Effector memory CD8-positive, alpha-beta T cell (primary cell): ENCODE measurements around the gene FAM13B.
"Not testable (repeated sequence)": the region's sequence is repeated elsewhere in the genome, so short reads cannot be mapped to it uniquely, and the experiment has no call there.

Source experiments
- ATAC-seq: fragments of 150-1000 bp; cut with Tn5 transposase; replicated peaks from 2 replicates; pipeline ENCODE4 v1.10.0; 2021; ENCODE audit warnings: mild to moderate bottlenecking, moderate library complexity
- DNase-seq, 3 experiments: peaks; one replicate each; pipeline ENCODE4 v3.0.0; 2021
- H3K27ac Mint-ChIP-seq, 2 donors: one replicate each; pipeline ENCODE4 v1.8.0; 2022; ENCODE audit warnings: mild to moderate bottlenecking in 2 of 2, mixed read lengths in 2 of 2, moderate library complexity in 2 of 2
- H3K27me3 Mint-ChIP-seq, 2 donors: one replicate each; pipeline ENCODE4 v1.8.0; 2022; ENCODE audit warnings: mixed read lengths in 2 of 2
- H3K36me3 Mint-ChIP-seq: one replicate; pipeline ENCODE4 v1.8.0; 2022; ENCODE audit warnings: mild to moderate bottlenecking, moderate library complexity, mixed read lengths; ENCODE audit not compliant: insufficient read depth
- H3K4me1 Mint-ChIP-seq, 2 donors: one replicate each; pipeline ENCODE4 v1.8.0; 2022; ENCODE audit warnings: low read depth in 2 of 2, mixed read lengths in 2 of 2
- H3K4me3 Mint-ChIP-seq, 2 donors: one replicate each; pipeline ENCODE4 v1.8.0; 2022; ENCODE audit warnings: mild to moderate bottlenecking in 2 of 2, mixed read lengths in 2 of 2, moderate library complexity in 2 of 2
- H3K9me3 Mint-ChIP-seq, 2 donors: one replicate each; pipeline ENCODE4 v1.8.0; 2022; ENCODE audit warnings: mixed read lengths in 2 of 2

Gene FAM13B

GRCh38 chr5:138052718-138053117 is 19.8 kb upstream of the FAM13B start:
- peaks cover 7 to 12% of the 10 kb centered on the region in 2 donors for H3K27me3 Mint-ChIP-seq
- H3K27ac Mint-ChIP-seq, H3K9me3 Mint-ChIP-seq, DNase-seq, ATAC-seq, H3K36me3 Mint-ChIP-seq, H3K4me1 Mint-ChIP-seq, H3K4me3 Mint-ChIP-seq: not testable (repeated sequence)

GRCh38 chr5:138051441-138052296 is 18.8 kb upstream of the FAM13B start:
- DNase-seq (no peak), ATAC-seq (no peak)
- Mint-ChIP-seq H3K4me3 (no peak overlapping the region), H3K9me3 (no peaks in the 10 kb centered on the region), H3K36me3 (no peaks in the 10 kb centered on the region), H3K27ac (no peak overlapping the region), H3K4me1 (no peaks in the 10 kb centered on the region), H3K27me3 (peaks cover 7 to 10% of the 10 kb centered on the region in 2 donors)

GRCh38 chr5:138045283-138045682 is 12.4 kb upstream of the FAM13B start:
- H3K4me3 Mint-ChIP-seq, H3K9me3 Mint-ChIP-seq, ATAC-seq, H3K36me3 Mint-ChIP-seq, DNase-seq, H3K27ac Mint-ChIP-seq, H3K4me1 Mint-ChIP-seq: not testable (repeated sequence)
- H3K27me3 Mint-ChIP-seq: peaks cover 0 to 12% of the 10 kb centered on the region in 2 donors

GRCh38 chr5:138038826-138039225 is 5.9 kb upstream of the FAM13B start:
- no peak for ATAC-seq

GRCh38 chr5:138037907-138038633 is 5.2 kb upstream of the FAM13B start:
- Mint-ChIP-seq H3K27ac (no peak overlapping the region), H3K4me3 (no peak overlapping the region), H3K9me3 (no peaks in the 10 kb centered on the region), H3K27me3 (peaks cover 0 to 5% of the 10 kb centered on the region in 2 donors), H3K4me1 (peaks cover 9 to 10% of the 10 kb centered on the region in 2 donors), H3K36me3 (peaks cover 9% of the 10 kb centered on the region)
- DNase-seq: no peak
- ATAC-seq: no peak

More at GRCh38 chr5:138038826-138039225, 5.9 kb upstream of the FAM13B start:
- DNase-seq: no peak
- Mint-ChIP-seq H3K27me3 (peaks cover 0 to 5% of the 10 kb centered on the region in 2 donors), H3K4me3 (no peak overlapping the region), H3K9me3 (no peaks in the 10 kb centered on the region), H3K36me3 (peaks cover under 1% of the 10 kb centered on the region), H3K27ac (no peak overlapping the region), H3K4me1 (peaks cover 5% of the 10 kb centered on the region in 2 donors)

- H3K27me3 Mint-ChIP-seq: peaks cover 0 to 5% of the 10 kb centered on the region in 2 donors
- no peak for ATAC-seq
- peaks cover 17% of the 10 kb centered on the region for H3K36me3 Mint-ChIP-seq
- no peak overlapping the region for H3K4me3 Mint-ChIP-seq
- no peak for DNase-seq
- H3K4me1 Mint-ChIP-seq: peaks cover 9 to 13% of the 10 kb centered on the region in 2 donors
- no peak overlapping the region for H3K27ac Mint-ChIP-seq
- no peaks in the 10 kb centered on the region for H3K9me3 Mint-ChIP-seq
Observed at GRCh38 chr5:138037271-138037670, 4.4 kb upstream of the FAM13B start.

GRCh38 chr5:138035605-138036537 is 3.0 kb upstream of the FAM13B start:
- H3K9me3 Mint-ChIP-seq: no peaks in the 10 kb centered on the region
- H3K4me3 Mint-ChIP-seq: no peak overlapping the region
- H3K27me3 Mint-ChIP-seq: no peaks in the 10 kb centered on the region
- H3K4me1 Mint-ChIP-seq: peaks cover 20 to 24% of the 10 kb centered on the region in 2 donors
- peaks cover 27% of the 10 kb centered on the region for H3K36me3 Mint-ChIP-seq
- DNase-seq (peak; percentile 57 to 65 (median 59)), ATAC-seq (peak; percentile 51)
- H3K27ac Mint-ChIP-seq: no peak overlapping the region

- H3K4me1 Mint-ChIP-seq: peaks cover 34 to 37% of the 10 kb centered on the region in 2 donors
- H3K36me3 Mint-ChIP-seq: peaks cover 31% of the 10 kb centered on the region
- no peaks in the 10 kb centered on the region for H3K9me3 Mint-ChIP-seq
- no peaks in the 10 kb centered on the region for H3K27me3 Mint-ChIP-seq
- peak overlapping the region; percentile 97 to 99 for H3K27ac Mint-ChIP-seq
- DNase-seq: no peak
- H3K4me3 Mint-ChIP-seq: peak overlapping the region; percentile 95 to 99
- ATAC-seq: no peak
Observed at GRCh38 chr5:138033907-138034306, 1.0 kb upstream of the FAM13B start.

GRCh38 chr5:138033386-138033808 is 518 bp upstream of the FAM13B start:
- DNase-seq: no peak
- no peaks in the 10 kb centered on the region for H3K9me3 Mint-ChIP-seq
- H3K27ac Mint-ChIP-seq: peak overlapping the region; percentile 97 to 99
- H3K27me3 Mint-ChIP-seq: no peaks in the 10 kb centered on the region
- peaks cover 34 to 37% of the 10 kb centered on the region in 2 donors for H3K4me1 Mint-ChIP-seq
- peak overlapping the region; percentile 95 to 99 for H3K4me3 Mint-ChIP-seq
- peaks cover 31% of the 10 kb centered on the region for H3K36me3 Mint-ChIP-seq
- ATAC-seq: no peak

GRCh38 chr5:138032028-138032571 is 779 bp downstream of the FAM13B start:
- Mint-ChIP-seq H3K9me3 (no peaks in the 10 kb centered on the region), H3K4me1 (peaks cover 42 to 49% of the 10 kb centered on the region in 2 donors), H3K27ac (peak overlapping the region; percentile 97 to 99), H3K4me3 (peak overlapping the region; percentile 95 to 99), H3K27me3 (no peaks in the 10 kb centered on the region), H3K36me3 (peaks cover 31% of the 10 kb centered on the region)
- DNase-seq (no peak), ATAC-seq (peak; percentile 51)

GRCh38 chr5:138029944-138030343 is 2.9 kb downstream of the FAM13B start:
- Mint-ChIP-seq H3K27me3 (no peaks in the 10 kb centered on the region), H3K9me3 (no peaks in the 10 kb centered on the region), H3K27ac (peak overlapping the region; percentile 97 to 99), H3K4me3 (peak overlapping the region; percentile 95 to 99), H3K36me3 (peaks cover 33% of the 10 kb centered on the region), H3K4me1 (peaks cover 47 to 56% of the 10 kb centered on the region in 2 donors)
- no peak for DNase-seq
- no peak for ATAC-seq

GRCh38 chr5:138029501-138029900 is 3.4 kb downstream of the FAM13B start:
- ATAC-seq: no peak
- Mint-ChIP-seq H3K27ac (peak overlapping the region; percentile 97 to 99), H3K4me3 (peak overlapping the region; percentile 95 to 99)

More at GRCh38 chr5:138029501-138029900, 3.4 kb downstream of the FAM13B start:
- no peaks in the 10 kb centered on the region for H3K9me3 Mint-ChIP-seq
- no peaks in the 10 kb centered on the region for H3K27me3 Mint-ChIP-seq
- peaks cover 37% of the 10 kb centered on the region for H3K36me3 Mint-ChIP-seq
- H3K4me1 Mint-ChIP-seq: peaks cover 51 to 60% of the 10 kb centered on the region in 2 donors
- DNase-seq: no peak
